Cortex of kidney (tissue), 1 donor: ENCODE data around the gene OR9A2.
"Not testable (repeated sequence)": the region's sequence is repeated elsewhere in the genome, so short reads cannot be mapped to it uniquely, and the experiment has no call there.

Experiments
- DNase-seq: peaks from one replicate; lab custom pipeline; 2025; lab: John Stamatoyannopoulos, UW

The OR9A2 gene

GRCh38 chr7:143018931-143019330, 8.0 kb downstream of the OR9A2 start:
- DNase-seq = no peak

GRCh38 chr7:143016996-143017395, 9.9 kb downstream of the OR9A2 start:
- DNase-seq = no peak

GRCh38 chr7:143015926-143016490, 10.9 kb downstream of the OR9A2 start:
- DNase-seq = no peak

GRCh38 chr7:143015084-143015483, 11.8 kb downstream of the OR9A2 start:
- no peak for DNase-seq

- no peak for DNase-seq
These were observed 13.0 kb downstream of the OR9A2 start for GRCh38 chr7:143013893-143014292.

GRCh38 chr7:143013473-143013872, 13.5 kb downstream of the OR9A2 start:
- no peak for DNase-seq

GRCh38 chr7:143012409-143012808, 14.5 kb downstream of the OR9A2 start:
- DNase-seq = no peak

- no peak for DNase-seq
These were observed 14.9 kb downstream of the OR9A2 start for GRCh38 chr7:143012001-143012400.

- no peak for DNase-seq
These were observed 18.7 kb downstream of the OR9A2 start for GRCh38 chr7:143008007-143008901.

- no peak for DNase-seq
These were observed 21.2 kb downstream of the OR9A2 start for GRCh38 chr7:143005632-143006260.

GRCh38 chr7:143003393-143004051, 23.4 kb downstream of the OR9A2 start:
- DNase-seq = no peak

GRCh38 chr7:143002898-143003297, 24.0 kb downstream of the OR9A2 start:
- no peak for DNase-seq

GRCh38 chr7:143002106-143002505, 24.8 kb downstream of the OR9A2 start:
- no peak for DNase-seq

GRCh38 chr7:143000648-143001047, 26.3 kb downstream of the OR9A2 start:
- no peak for DNase-seq

GRCh38 chr7:142999793-143000192, 27.1 kb downstream of the OR9A2 start:
- DNase-seq = no peak

GRCh38 chr7:142998966-142999365, 28.0 kb downstream of the OR9A2 start:
- DNase-seq = no peak

GRCh38 chr7:142997456-142997989, 29.4 kb downstream of the OR9A2 start:
- DNase-seq = no peak

- no peak for DNase-seq
These were observed 34.5 kb downstream of the OR9A2 start for GRCh38 chr7:142992427-142992826.

- no peak for DNase-seq
These were observed 42.6 kb downstream of the OR9A2 start for GRCh38 chr7:142984297-142984696.

GRCh38 chr7:142983825-142984224, 43.1 kb downstream of the OR9A2 start:
- no peak for DNase-seq

- DNase-seq = not testable (repeated sequence)
These were observed 48.5 kb downstream of the OR9A2 start for GRCh38 chr7:142978402-142978801.
